GM15510 (cell line): Measurements from ENCODE around the gene RNF166.

Source experiments
- POLR2A ChIP-seq: IDR thresholded peaks from 3 replicates; pipeline ENCODE4 v1.6.1; 2011; ENCODE audit warnings: borderline replicate concordance; ENCODE audit not compliant: insufficient read length; ENCODE audit errors: extremely low read depth

The RNF166 gene

GRCh38 chr16:88712362-88712979 lies 6.3 kb upstream of the RNF166 start:
- no peak for TF ChIP-seq POLR2A

- TF ChIP-seq POLR2A, result no peak
Observed at GRCh38 chr16:88711750-88712340, 5.6 kb upstream of the RNF166 start.

GRCh38 chr16:88710556-88710955 lies 4.3 kb upstream of the RNF166 start:
- TF ChIP-seq POLR2A, result no peak

- no peak for TF ChIP-seq POLR2A
Observed at GRCh38 chr16:88706965-88707826, 988 bp upstream of the RNF166 start.

- TF ChIP-seq POLR2A, result no peak
Observed at GRCh38 chr16:88705801-88706228, 393 bp downstream of the RNF166 start.

GRCh38 chr16:88705076-88705684 lies 1.0 kb downstream of the RNF166 start:
- no peak for TF ChIP-seq POLR2A

GRCh38 chr16:88703486-88704309 lies 2.5 kb downstream of the RNF166 start:
- TF ChIP-seq POLR2A, result no peak

GRCh38 chr16:88702371-88703210 lies 3.6 kb downstream of the RNF166 start:
- TF ChIP-seq POLR2A, result no peak

- no peak for TF ChIP-seq POLR2A
Observed at GRCh38 chr16:88701581-88702370, 4.4 kb downstream of the RNF166 start.

GRCh38 chr16:88700636-88701482 lies 5.3 kb downstream of the RNF166 start:
- TF ChIP-seq POLR2A, result peak; percentile 42

- TF ChIP-seq POLR2A, result no peak
Observed at GRCh38 chr16:88700322-88700635, 5.9 kb downstream of the RNF166 start.

- TF ChIP-seq POLR2A, result no peak
Observed at GRCh38 chr16:88699180-88699579, 7.0 kb downstream of the RNF166 start.
